GM21825 (cell line): ENCODE measurements around the gene SORL1.
"Not testable (repeated sequence)": the region's sequence is repeated elsewhere in the genome, so short reads cannot be mapped to it uniquely, and the experiment has no call there.

Source experiments
- ATAC-seq: cut with Tn5 transposase; IDR thresholded peaks from one replicate; pipeline ENCODE4 v1.9.1; 2021; ENCODE audit warnings: mild to moderate bottlenecking, moderate library complexity; ENCODE audit not compliant: unreplicated experiment

Gene SORL1

DNA sequence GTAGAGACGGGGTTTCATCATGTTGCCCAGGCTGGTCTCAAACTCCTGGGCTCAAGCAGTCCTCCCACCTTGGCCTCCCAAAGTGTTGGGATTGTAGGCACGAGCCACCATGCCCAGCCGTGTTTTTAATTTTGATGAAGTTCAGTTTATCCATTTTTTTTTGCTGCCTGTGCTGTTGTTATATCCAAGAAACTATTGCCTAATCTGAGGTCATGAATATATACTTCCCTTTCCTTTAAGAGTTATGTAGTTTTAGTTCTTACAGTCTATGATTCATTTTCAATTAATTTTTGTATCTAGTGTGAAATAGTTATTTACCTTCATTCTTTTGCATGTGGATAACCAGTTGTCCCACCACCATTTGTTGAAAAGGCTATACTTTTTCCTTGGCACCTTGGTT lies 50.9 kb downstream of the SORL1 start:
- no peak for ATAC-seq

DNA sequence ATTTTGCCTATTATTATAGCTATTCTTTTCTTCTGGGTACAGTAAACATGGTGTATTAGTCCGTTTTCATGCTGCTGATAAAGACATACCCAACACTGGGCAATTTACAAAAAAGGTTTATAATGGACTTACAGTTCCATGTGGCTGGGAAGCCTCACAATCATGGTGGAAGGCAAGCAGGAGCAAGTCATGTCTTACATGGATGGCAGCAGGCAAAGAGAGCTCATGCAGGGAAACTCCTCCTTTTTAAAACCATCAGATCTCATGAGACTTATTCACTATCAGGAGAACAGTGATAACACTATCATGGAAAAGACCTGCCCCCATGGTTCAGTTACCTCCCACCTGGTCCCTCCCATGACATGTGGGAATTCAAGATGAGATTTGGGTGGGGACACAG lies 54.1 kb downstream of the SORL1 start:
- ATAC-seq, result not testable (repeated sequence)

DNA sequence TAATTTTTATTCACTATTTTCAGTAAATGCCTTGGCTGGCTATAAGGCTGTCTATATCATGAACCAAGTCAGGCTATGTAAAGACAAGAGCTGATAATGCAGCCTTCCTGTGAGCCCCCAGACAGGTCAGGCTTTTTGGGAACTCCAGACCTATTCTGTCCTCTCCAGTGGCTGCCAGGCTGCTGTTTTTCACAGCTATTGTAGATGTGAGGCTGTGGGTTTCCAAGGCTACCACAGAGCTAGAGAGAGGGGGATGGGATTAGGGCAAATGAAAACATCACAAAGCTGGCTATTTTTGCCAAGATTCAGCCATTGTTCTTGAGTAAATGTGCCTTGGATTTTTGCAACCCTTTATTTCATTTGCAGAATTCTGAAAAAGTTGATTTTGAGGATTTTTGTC lies 56.3 kb downstream of the SORL1 start:
- no peak for ATAC-seq

- no peak for ATAC-seq
Observed at GRCh38 chr11:121510438-121510837, 58.3 kb downstream of the SORL1 start.

DNA sequence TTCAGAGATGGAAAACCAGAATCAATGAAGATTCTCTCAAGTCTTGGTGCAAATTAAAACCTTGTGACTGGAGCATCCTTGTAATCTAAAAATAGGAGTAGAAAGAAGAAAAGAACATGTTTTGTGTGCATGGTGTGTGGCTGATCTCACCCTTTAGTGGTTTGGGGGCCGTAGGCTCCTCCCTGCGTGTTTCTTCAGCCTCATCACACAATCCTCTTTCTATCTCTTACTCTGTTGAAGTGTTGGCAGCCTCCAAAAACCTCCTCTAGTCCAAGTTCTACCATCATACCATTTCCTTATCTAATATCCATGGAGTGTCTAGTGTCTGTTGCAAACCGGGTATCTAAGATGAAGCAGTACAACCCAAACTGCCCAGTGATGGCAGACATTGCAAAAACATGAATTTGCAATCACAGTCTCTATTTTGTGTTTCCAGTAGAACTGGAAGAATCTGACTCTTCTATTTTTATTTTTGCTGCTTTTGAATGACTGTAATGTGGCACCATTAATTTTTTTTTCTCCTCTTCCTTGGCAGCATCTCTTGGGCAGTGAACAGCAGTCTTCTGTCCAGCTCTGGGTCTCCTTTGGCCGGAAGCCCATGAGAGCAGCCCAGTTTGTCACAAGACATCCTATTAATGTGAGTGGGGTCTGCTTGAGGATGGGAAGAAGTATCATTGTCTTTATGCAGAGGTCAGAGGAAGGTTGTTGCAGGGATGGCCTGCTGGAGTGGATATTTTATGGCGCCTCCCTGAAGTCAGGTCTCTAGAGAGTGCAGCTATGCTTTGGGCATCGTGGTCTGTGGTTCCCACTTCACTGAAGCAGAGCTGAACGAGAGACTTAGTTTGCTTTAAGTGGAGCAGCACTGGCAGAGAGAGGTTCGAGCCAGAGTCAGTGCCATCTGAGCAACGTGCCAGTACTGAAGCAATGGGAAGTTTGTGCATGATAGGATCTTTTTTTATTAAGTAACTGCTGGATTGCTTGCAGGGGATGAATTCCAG lies 60.7 kb downstream of the SORL1 start:
- no peak for ATAC-seq

GRCh38 chr11:121513807-121514206 lies 61.7 kb downstream of the SORL1 start:
- ATAC-seq, result no peak

DNA sequence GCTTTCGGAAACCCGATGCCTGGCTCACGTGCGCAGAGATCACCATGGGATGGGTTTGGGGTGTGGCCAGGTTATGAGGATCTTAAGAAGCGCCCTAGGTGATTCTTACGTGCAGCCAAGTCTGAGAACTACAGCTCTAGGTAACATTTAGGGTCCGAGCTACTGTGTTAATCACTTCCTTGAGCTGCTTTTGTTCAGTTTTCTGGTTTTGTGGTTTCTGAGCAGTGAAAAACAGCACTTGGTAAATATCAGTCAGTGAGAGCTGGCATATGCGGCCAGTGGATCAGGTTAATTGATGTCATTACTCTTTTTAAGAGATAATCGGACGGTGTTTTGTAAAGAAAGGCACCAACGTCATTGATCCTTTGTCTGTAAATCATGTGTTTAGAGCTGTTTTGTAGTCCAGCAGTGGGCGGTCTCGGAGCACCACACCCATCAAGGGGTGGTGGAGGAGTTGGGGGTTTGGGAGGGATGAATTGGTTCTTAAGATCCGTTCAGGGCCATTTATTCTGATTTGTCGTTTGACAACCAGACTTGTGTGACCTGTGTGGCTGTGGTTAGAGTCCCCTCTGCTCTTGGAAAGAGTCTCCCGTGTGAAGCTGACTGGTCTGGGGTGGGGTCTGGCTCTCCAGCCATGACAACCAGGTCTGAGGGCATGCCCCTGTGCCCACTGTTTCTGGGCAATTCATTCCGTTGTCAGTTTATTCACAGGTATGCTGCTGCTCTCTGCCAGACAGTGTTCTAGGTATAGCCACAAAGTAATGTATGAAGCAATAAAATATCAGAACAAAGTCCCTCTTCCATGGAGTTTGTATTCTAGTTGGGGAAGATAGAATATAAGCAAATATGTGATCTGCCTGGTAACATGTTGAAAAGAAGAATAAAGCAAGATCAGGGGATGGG lies 62.6 kb downstream of the SORL1 start:
- ATAC-seq, result no peak

- no peak for ATAC-seq
Observed at GRCh38 chr11:121515335-121515671, 63.2 kb downstream of the SORL1 start.

DNA sequence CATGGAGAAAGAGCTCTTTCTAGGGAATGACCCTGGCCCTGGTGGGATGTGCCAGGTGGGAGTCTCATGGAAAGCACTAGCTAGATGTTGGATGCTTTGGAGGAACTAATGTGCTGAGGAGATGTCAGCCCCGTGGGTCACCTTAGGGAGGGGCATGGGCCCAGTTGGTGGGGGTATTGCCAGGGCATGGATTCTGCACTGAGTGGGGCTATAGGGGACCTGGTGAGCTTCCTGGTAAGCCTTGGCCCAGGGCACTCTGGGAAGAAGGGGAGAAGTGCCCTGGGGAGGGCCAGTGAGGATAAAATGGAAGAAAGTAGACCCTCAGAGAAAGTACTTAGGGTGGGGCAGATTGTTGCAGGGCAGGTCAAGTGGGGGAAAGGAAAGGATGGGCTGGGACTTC lies 65.9 kb downstream of the SORL1 start:
- no peak for ATAC-seq

GRCh38 chr11:121520243-121521144 lies 68.4 kb downstream of the SORL1 start:
- no peak for ATAC-seq

DNA sequence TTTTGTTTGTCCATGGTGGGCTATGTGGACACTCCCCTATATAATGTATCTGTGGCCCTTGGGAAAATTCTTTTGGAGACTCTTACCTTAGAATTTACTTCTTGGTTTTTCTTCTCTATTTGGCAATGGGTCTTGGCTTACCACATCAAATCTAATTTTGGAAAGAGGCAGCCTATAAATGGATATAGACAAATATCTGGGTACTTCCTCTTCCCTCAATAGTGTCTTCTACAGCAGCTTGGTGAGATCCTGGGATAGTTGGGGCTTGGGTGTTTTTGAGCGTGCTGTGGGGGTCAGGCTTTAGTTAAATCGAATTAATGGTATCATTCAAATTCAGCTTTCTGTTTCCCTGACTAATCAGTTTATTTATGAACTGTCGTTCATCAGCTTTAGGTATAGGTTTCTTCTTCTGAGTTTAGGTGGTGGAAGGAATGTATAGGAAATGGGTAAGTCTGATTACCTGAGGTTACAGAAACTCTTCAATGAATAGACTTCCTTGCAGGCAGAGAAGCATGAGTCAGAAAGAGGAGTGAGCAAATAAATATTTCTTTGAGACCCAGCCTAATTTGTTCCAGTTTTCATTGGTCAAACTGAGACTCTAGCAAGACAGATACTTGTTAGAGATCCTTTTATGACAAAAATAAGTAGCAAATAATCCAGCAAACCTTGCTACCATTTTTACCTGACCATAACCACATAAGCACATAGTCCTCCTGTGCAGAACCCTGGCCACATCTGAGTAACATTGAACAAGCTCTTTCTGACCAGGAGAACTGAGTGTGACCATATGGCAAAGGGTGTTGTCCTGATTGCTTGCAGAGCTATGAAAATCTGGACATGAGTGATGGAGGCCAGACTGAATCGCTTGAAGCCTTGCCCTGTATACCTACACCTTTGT lies 69.3 kb downstream of the SORL1 start:
- ATAC-seq, result no peak

DNA sequence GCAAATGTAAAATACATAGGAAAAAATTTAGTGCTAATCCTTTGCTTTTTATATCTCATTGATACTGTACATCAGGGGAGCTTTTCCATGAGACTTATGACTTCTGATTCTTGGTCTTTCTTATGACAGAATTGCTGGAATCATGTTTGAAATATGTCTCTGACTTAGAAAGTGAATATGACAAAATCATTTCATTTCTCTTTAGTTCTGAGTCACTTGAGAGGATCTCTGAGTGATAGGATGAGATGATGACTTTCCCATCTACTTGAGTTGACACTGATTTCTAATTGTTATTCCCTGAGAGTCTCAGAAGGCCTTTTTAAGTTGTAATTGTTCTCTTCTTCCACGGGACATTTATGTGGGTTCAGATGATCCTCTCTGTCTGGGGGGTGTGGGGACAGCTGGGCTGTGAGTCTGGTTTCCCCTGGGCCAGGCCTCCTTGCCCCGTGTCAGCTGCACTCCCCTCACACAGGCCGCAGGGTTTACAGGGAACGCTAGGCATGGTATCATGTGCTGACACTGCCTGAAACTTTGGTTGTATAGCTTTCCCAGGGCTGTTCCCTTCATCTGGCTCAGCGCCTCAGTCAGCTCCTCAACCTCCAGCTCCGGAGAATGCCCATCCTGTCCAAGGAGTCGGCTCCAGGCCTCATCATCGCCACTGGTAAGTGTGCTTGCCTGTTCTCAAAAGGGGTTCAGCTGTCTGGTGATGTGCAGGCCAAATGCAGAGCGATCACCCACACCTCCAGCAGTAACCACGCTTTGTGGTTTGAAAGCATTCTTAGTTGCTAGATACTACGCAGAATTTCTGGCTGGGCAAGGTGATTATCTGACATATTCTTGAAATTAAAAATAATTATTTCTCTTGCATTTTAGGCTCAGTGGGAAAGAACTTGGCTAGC lies 70.2 kb downstream of the SORL1 start:
- no peak for ATAC-seq

GRCh38 chr11:121523581-121524232 lies 71.6 kb downstream of the SORL1 start:
- ATAC-seq, result no peak

GRCh38 chr11:121524233-121524631 lies 72.1 kb downstream of the SORL1 start:
- no peak for ATAC-seq

GRCh38 chr11:121525376-121525775 lies 73.3 kb downstream of the SORL1 start:
- no peak for ATAC-seq

DNA sequence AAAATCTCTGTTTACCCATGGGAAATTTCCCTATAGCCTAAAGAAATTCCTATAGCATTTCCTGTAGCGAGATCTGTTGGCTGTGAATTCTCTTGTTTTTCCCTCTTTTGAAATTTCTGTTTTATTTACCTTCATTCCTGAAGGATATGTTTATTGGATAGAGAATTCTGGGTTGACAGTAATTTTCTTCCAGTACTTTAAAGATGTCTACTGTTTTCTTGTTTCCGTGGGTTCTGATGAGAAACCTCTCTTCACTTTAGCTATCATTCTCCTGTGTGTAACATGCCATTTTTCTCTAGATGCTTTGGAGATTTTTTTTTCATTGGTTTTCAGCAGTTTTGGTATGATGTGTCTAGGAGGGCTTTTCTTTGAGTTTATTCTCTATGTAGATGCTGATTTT lies 78.1 kb downstream of the SORL1 start:
- ATAC-seq, result no peak

GRCh38 chr11:121533601-121534000 lies 81.5 kb downstream of the SORL1 start:
- ATAC-seq, result no peak
